Measurements from ENCODE around the gene SHISA8. TPM values are rescaled to one million over a fixed set of nuclear protein-coding genes. Genes with fewer than 3 reads are reported as not detected.

SHISA8 gene
- total and polyA plus RNA-seq, 2 of the 13 experiments (the other 11 are each of a cell fraction or from before 2014, with no cell fraction given): not detected

- peak; percentile 75; the same call in 1 of the 2 replicates for TF ChIP-seq ZBTB37 (CRISPR knock-in tag; IDR thresholded peaks at IDR 0.05)
- peak; percentile 84 for TF ChIP-seq DR1 (CRISPR knock-in tag; IDR thresholded peaks at IDR 0.05)
- no peak for TF ChIP-seq ZNF3 (CRISPR knock-in tag; IDR thresholded peaks at IDR 0.05)
- no peak for TF ChIP-seq HNRNPK (IDR thresholded peaks at IDR 0.05; ENCODE audit: low read depth, low read length, poor library complexity, severe bottlenecking)
- TF ChIP-seq SP2 (CRISPR knock-in tag; IDR thresholded peaks at IDR 0.05): peak; percentile 94
- no peak for TF ChIP-seq THAP7 (CRISPR knock-in tag; IDR thresholded peaks at IDR 0.05)
- no peak for TF ChIP-seq ELF1 (CRISPR knock-in tag; IDR thresholded peaks at IDR 0.05)
- peak; percentile 41; the same call in 1 of the 2 replicates for TF ChIP-seq UBTF (CRISPR knock-in tag; IDR thresholded peaks at IDR 0.05)
- peak; percentile 89 for TF ChIP-seq TMF1 (CRISPR knock-in tag; IDR thresholded peaks at IDR 0.05; ENCODE audit: low read depth)
- TF ChIP-seq RNF219 (CRISPR knock-in tag; IDR thresholded peaks at IDR 0.05): 0 out of 2 replicates have a peak, but pooled peaks have one; percentile 31
- TF ChIP-seq ZNF317 (CRISPR knock-in tag; IDR thresholded peaks at IDR 0.05): peak; percentile 85
- TF ChIP-seq NFATC3 (CRISPR knock-in tag; IDR thresholded peaks at IDR 0.05): 0 out of 2 replicates have a peak, but pooled peaks have one; percentile 70
- peak; percentile 83 for TF ChIP-seq NKX3-1 (CRISPR knock-in tag; IDR thresholded peaks at IDR 0.05)
- no peak for TF ChIP-seq CBX1 (IDR thresholded peaks at IDR 0.05; ENCODE audit: low read depth)
- TF ChIP-seq ZBTB33 (CRISPR knock-in tag; IDR thresholded peaks at IDR 0.05): no peak
- TF ChIP-seq POGK (CRISPR knock-in tag; conservative IDR thresholded peaks at IDR 0.05): peak; percentile 79
- TF ChIP-seq POGZ (CRISPR knock-in tag; IDR thresholded peaks at IDR 0.05): no peak; the same call in none of the 2 replicates
- peak; percentile 47 for TF ChIP-seq ZNF274 (CRISPR knock-in tag; IDR thresholded peaks at IDR 0.05)
- TF ChIP-seq POLR2AphosphoS5 (IDR thresholded peaks at IDR 0.05; ENCODE audit: low read depth, low read length): peak; percentile 54
Observed at GRCh38 chr22:41946629-41947423, 32.0 kb upstream of the SHISA8 start, which contains the start of gene CENPM (continued).

All from HepG2 (cell line).